ENCODE results near the gene LRCH1. TPM values are rescaled to one million over a fixed set of nuclear protein-coding genes. Genes with fewer than 3 reads are reported as not detected.
"Not testable (repeated sequence)": the region's sequence is repeated elsewhere in the genome, so short reads cannot be mapped to it uniquely, and the experiment has no call there.

Gene LRCH1
- total RNA-seq, 1 donor, result 6.9 TPM

- no peaks in the 10 kb centered on the region for H4K20me1 ChIP-seq (ENCODE audit: insufficient read depth, low read length)
- no peak overlapping the region for H3K27ac ChIP-seq (ENCODE audit: low read depth, low read length)
- no peak for DNase-seq (ENCODE audit: insufficient read length, low spot score, missing footprints)
- no peaks in the 10 kb centered on the region for H3K9me3 ChIP-seq (ENCODE audit: low read depth, low read length)
- no peak for TF ChIP-seq CTCF (IDR thresholded peaks at IDR 0.05; ENCODE audit: extremely low read depth, low read depth, low read length)
- H3K27me3 ChIP-seq (ENCODE audit: insufficient read depth, low read length), result no peaks in the 10 kb centered on the region
- peaks cover 34% of the 10 kb centered on the region for H3K4me1 ChIP-seq (ENCODE audit: insufficient read depth, low read length)
- no peak overlapping the region for H3K4me2 ChIP-seq (ENCODE audit: insufficient read depth, low read length)
- H3K79me2 ChIP-seq (ENCODE audit: insufficient read depth, low read length), result no peaks in the 10 kb centered on the region
- H3K36me3 ChIP-seq (ENCODE audit: insufficient read depth, low read length), result peaks cover 4% of the 10 kb centered on the region
- no peak overlapping the region for H3K4me3 ChIP-seq (ENCODE audit: insufficient read depth, low read length)
- H2AFZ ChIP-seq (ENCODE audit: low read length), result no peak overlapping the region
Measured at GRCh38 chr13:46753137-46753536, 200.2 kb downstream of the LRCH1 start.

- Histone ChIP-seq H4K20me1 (ENCODE audit: insufficient read depth, low read length) (no peaks in the 10 kb centered on the region), H3K27me3 (ENCODE audit: insufficient read depth, low read length) (no peaks in the 10 kb centered on the region), H3K4me1 (ENCODE audit: insufficient read depth, low read length) (peaks cover 34% of the 10 kb centered on the region), H3K36me3 (ENCODE audit: insufficient read depth, low read length) (peaks cover 4% of the 10 kb centered on the region), H3K9me3 (ENCODE audit: low read depth, low read length) (no peaks in the 10 kb centered on the region), H3K4me2 (ENCODE audit: insufficient read depth, low read length) (no peak overlapping the region), H2AFZ (ENCODE audit: low read length) (no peak overlapping the region), H3K79me2 (ENCODE audit: insufficient read depth, low read length) (no peaks in the 10 kb centered on the region), H3K4me3 (ENCODE audit: insufficient read depth, low read length) (no peak overlapping the region), H3K27ac (ENCODE audit: low read depth, low read length) (no peak overlapping the region)
- no peak for TF ChIP-seq CTCF (IDR thresholded peaks at IDR 0.05; ENCODE audit: extremely low read depth, low read depth, low read length)
- DNase-seq (ENCODE audit: insufficient read length, low spot score, missing footprints), result no peak
Measured at GRCh38 chr13:46753917-46754316, 200.9 kb downstream of the LRCH1 start.

- Histone ChIP-seq H3K79me2 (ENCODE audit: insufficient read depth, low read length) (no peaks in the 10 kb centered on the region), H3K27me3 (ENCODE audit: insufficient read depth, low read length) (no peaks in the 10 kb centered on the region), H3K4me3 (ENCODE audit: insufficient read depth, low read length) (no peak overlapping the region), H4K20me1 (ENCODE audit: insufficient read depth, low read length) (no peaks in the 10 kb centered on the region), H3K4me1 (ENCODE audit: insufficient read depth, low read length) (peaks cover 31% of the 10 kb centered on the region), H3K36me3 (ENCODE audit: insufficient read depth, low read length) (peaks cover 4% of the 10 kb centered on the region), H2AFZ (ENCODE audit: low read length) (no peak overlapping the region), H3K27ac (ENCODE audit: low read depth, low read length) (no peak overlapping the region), H3K4me2 (ENCODE audit: insufficient read depth, low read length) (no peak overlapping the region), H3K9me3 (ENCODE audit: low read depth, low read length) (no peaks in the 10 kb centered on the region)
- DNase-seq (ENCODE audit: insufficient read length, low spot score, missing footprints), result no peak
- no peak for TF ChIP-seq CTCF (IDR thresholded peaks at IDR 0.05; ENCODE audit: extremely low read depth, low read depth, low read length)
Measured at GRCh38 chr13:46754812-46755211, 201.8 kb downstream of the LRCH1 start.

GRCh38 chr13:46755508-46755907, 202.5 kb downstream of the LRCH1 start:
- H2AFZ ChIP-seq (ENCODE audit: low read length); H3K36me3 ChIP-seq (ENCODE audit: insufficient read depth, low read length); H3K4me3 ChIP-seq (ENCODE audit: insufficient read depth, low read length); H3K27me3 ChIP-seq (ENCODE audit: insufficient read depth, low read length); H3K4me2 ChIP-seq (ENCODE audit: insufficient read depth, low read length); H4K20me1 ChIP-seq (ENCODE audit: insufficient read depth, low read length); H3K27ac ChIP-seq (ENCODE audit: low read depth, low read length); H3K9me3 ChIP-seq (ENCODE audit: low read depth, low read length); DNase-seq (ENCODE audit: insufficient read length, low spot score, missing footprints); H3K79me2 ChIP-seq (ENCODE audit: insufficient read depth, low read length): not testable (repeated sequence)
- peaks cover 24% of the 10 kb centered on the region for H3K4me1 ChIP-seq (ENCODE audit: insufficient read depth, low read length)
